Heart right ventricle (tissue), 16 donors: Measurements from ENCODE around the gene GID8. TPM values are rescaled to one million over a fixed set of nuclear protein-coding genes. Genes with fewer than 3 reads are reported as not detected.
A peak's percentile ranks its signal among the peaks of the same experiment; 100 is the strongest.

Experiments
- ATAC-seq, 8 donors: fragments of 200-7000 bp; cut with Tn5 transposase; one replicate each; pipeline ENCODE4 v1.9.1; 2020; ENCODE audit warnings: mild to moderate bottlenecking in 8 of 8, moderate library complexity in 8 of 8, moderate number of reproducible peaks in 1 of 8
- DNase-seq, 2 donors: peaks; one replicate each; pipeline ENCODE4 v3.0.0-alpha.2; 2020
- H3K27ac ChIP-seq, 10 donors: fragments of 200-600 bp; sonication (generic) in 2 of 10; one replicate each; pipeline versions ENCODE4 v1.5.0 to v1.8.0; 2020 to 2022; ENCODE audit warnings: mild to moderate bottlenecking in 3 of 10
- H3K27me3 ChIP-seq, 7 donors: fragments of 200-600 bp; one replicate each; pipeline ENCODE4 v1.8.0; 2021 to 2022; ENCODE audit warnings: mild to moderate bottlenecking in 2 of 7
- H3K36me3 ChIP-seq, 9 donors: fragments of 200-600 bp; sonication (generic) in 1 of 9; one replicate each; pipeline versions ENCODE4 v1.5.0 to v1.8.0; 2020 to 2022; ENCODE audit warnings: mild to moderate bottlenecking in 2 of 9
- H3K4me1 ChIP-seq, 9 donors: fragments of 200-600 bp; sonication (generic) in 1 of 9; one replicate each; pipeline versions ENCODE4 v1.5.0 to v1.8.0; 2020 to 2022; ENCODE audit warnings: mild to moderate bottlenecking in 4 of 9
- H3K4me3 ChIP-seq, 10 donors: fragments of 200-600 bp; sonication (generic) in 2 of 10; one replicate each; pipeline versions ENCODE4 v1.5.0 to v1.8.0; 2020 to 2022; ENCODE audit warnings: mild to moderate bottlenecking in 7 of 10, moderate library complexity in 2 of 10
- H3K9me3 ChIP-seq, 11 donors: fragments of 200-600 bp in 10 of 11; sonication (generic) in 2 of 11; one replicate each; pipeline versions ENCODE4 v1.5.0 to v1.8.0; 2013 to 2022; ENCODE audit warnings: mild to moderate bottlenecking in 2 of 11, control low read depth in 1 of 11, moderate library complexity in 1 of 11
- CTCF ChIP-seq, 9 donors: fragments of 200-600 bp; sonication (generic) in 2 of 9; IDR thresholded peaks; one replicate each; pipeline versions ENCODE4 v1.5.0 to v1.8.0; 2021 to 2022; ENCODE audit warnings: antibody characterized with exemption in 9 of 9, mild to moderate bottlenecking in 5 of 9, moderate library complexity in 1 of 9
- WGBS, 2 donors: extraction: QIAGEN DNeasy Blood & Tissue Kit; methylation state at CpG; one replicate each; pipeline ENCODE4 v1.1.7; 2013; ENCODE audit warnings: inconsistent platforms in 1 of 2; 5-methylcytosine and 5-hydroxymethylcytosine counted together
- intact Hi-C, 10 donors: fragments of 100-400 bp; cut with DNase I; formaldehyde crosslinking; loops; one replicate each; pipeline versions ENCODE4 v1.11.1 to v1.14.2; 2022
- polyA plus RNA-seq, 2 donors: library from polyadenylated mRNA; stranded (reverse); fragments of 200-250 nt; gene quantifications; one replicate each; pipeline ENCODE4 v1.2.3, GENCODE V29; 2013
- total RNA-seq, 10 donors: library from RNA; stranded (reverse); fragmentation: NEBNext Ultra II Directional in 3 of 10; extraction: Animal tissue kit (Norgen Biotek cat#: 25700) in 3 of 10; gene quantifications; one replicate each; pipeline versions ENCODE4 v1.2.1 to v1.2.4, GENCODE V29; 2021 to 2023
- donor health status: Arrhythmogenic right ventricular cardiomyopathy.
- donor health status: ischemic (EF 13 %, LVEDD 7.1; RV severe dilation, severe dysfunction).
- donor health status: healthy with polysubstance abuse.
- donor health status: DM: no; HTN: yes; CAD: no.
- donor health status: DM: no; HTN: no; CAD: no.
- donor health status: ischemic (EF 25% LVEDD 6.9; RV normal size, moderate dysfunction).
- donor health status: ischemic (EF 25% LVEDD 5.7; RV mildly dilated, moderate dysfunction).
- donor health status: healthy.
- donor health status: DM: yes; HTN: yes; CAD: no.
- donor health status: Ischemic cardiomyopathy.
- donor health status: ischemic (EF 35%, LVEDD 5.7; RV mildly dilated, moderate dysfunction).
- donor health status: nonischemic (EF 11% LVEDD 7.7; RV severe dilation, severe dysfunction).
- donor health status: DM: yes; HTN: yes; CAD: no.
- donor health status: PGD.
- donor health status: ischemic (EF 29% LVEDD 5.4; RV normal size, mild dysfunction).
- donor health status: nonischemic (EF 23%, LVEDD 6.1; RV moderate dilation, normal function).

GID8 gene
- total and polyA plus RNA-seq, 12 donors = 7.0 to 19.9 (median 16.4) TPM

- ATAC-seq (no peak), DNase-seq (no peak)
- no peak overlapping the region for H3K27ac ChIP-seq
- 73 to 75% methylated on average over 16 of the region's 16 CpGs for WGBS, 2 donors
- H3K4me3 ChIP-seq = no peak overlapping the region
- peaks cover 5 to 100% (median 83%) of the 10 kb centered on the region in 9 donors for H3K36me3 ChIP-seq
- TF ChIP-seq CTCF (IDR thresholded peaks at IDR 0.05) = peak in 8 of 9 donors; percentile 23 to 56 (median 40)
- no peaks in the 10 kb centered on the region for H3K27me3 ChIP-seq
- H3K9me3 ChIP-seq = no peaks in the 10 kb centered on the region
- intact Hi-C loops = no loop called here
- H3K4me1 ChIP-seq = peaks cover 0 to 27% (median 6%) of the 10 kb centered on the region in 9 donors
Measured at GRCh38 chr20:62907384-62908317, 30.3 kb upstream of the GID8 start.

- ATAC-seq (no peak), DNase-seq (no peak)
- Histone ChIP-seq H3K36me3 (peaks cover 5 to 100% (median 73%) of the 10 kb centered on the region in 9 donors), H3K4me3 (no peak overlapping the region), H3K27me3 (no peaks in the 10 kb centered on the region), H3K27ac (no peak overlapping the region), H3K9me3 (no peaks in the 10 kb centered on the region), H3K4me1 (peaks cover 12 to 39% (median 21%) of the 10 kb centered on the region in 9 donors)
- WGBS, 2 donors = 85 to 88% methylated on average over 18 of the region's 18 CpGs
- no peak for TF ChIP-seq CTCF (IDR thresholded peaks at IDR 0.05)
- intact Hi-C loops = no loop called here
Measured at GRCh38 chr20:62908971-62909791, 28.8 kb upstream of the GID8 start.

- TF ChIP-seq CTCF (IDR thresholded peaks at IDR 0.05) = no peak
- intact Hi-C loops = no loop called here
- Histone ChIP-seq H3K27me3 (no peaks in the 10 kb centered on the region), H3K4me3 (no peak overlapping the region), H3K36me3 (peaks cover 5 to 93% (median 62%) of the 10 kb centered on the region in 9 donors), H3K27ac (no peak overlapping the region), H3K9me3 (no peaks in the 10 kb centered on the region), H3K4me1 (peaks cover 13 to 50% (median 33%) of the 10 kb centered on the region in 9 donors)
- 90 to 91% methylated on average over 11 of the region's 11 CpGs for WGBS, 2 donors
- ATAC-seq (no peak), DNase-seq (no peak)
Measured at GRCh38 chr20:62910217-62910766, 27.7 kb upstream of the GID8 start.
